Trophoblast cell (in vitro differentiated cells and primary cell): ENCODE data around the gene SNTG2.

Experiments
- DNase-seq, 2 donors: peaks; one replicate each; pipeline ENCODE4 v3.0.0-alpha.2; 2016
- H2AFZ ChIP-seq: 2 replicates; pipeline ENCODE4 v1.6.1; 2013; ENCODE audit warnings: low read length, moderate library complexity, mild to moderate bottlenecking; ENCODE audit not compliant: insufficient read depth, poor library complexity
- H2AK5ac ChIP-seq: 2 replicates; pipeline ENCODE4 v1.6.1; 2013; ENCODE audit warnings: mild to moderate bottlenecking, low read length
- H2BK120ac ChIP-seq: 2 replicates; pipeline ENCODE4 v1.6.1; 2013; ENCODE audit warnings: low read length, mild to moderate bottlenecking, moderate library complexity; ENCODE audit not compliant: insufficient read depth, poor library complexity
- H2BK12ac ChIP-seq: 2 replicates; pipeline ENCODE4 v1.6.1; 2013; ENCODE audit warnings: mild to moderate bottlenecking, low read length, moderate library complexity
- H2BK5ac ChIP-seq: 2 replicates; pipeline ENCODE4 v1.6.1; 2013; ENCODE audit warnings: low read length, low read depth, moderate library complexity, mild to moderate bottlenecking; ENCODE audit not compliant: poor library complexity
- H3K14ac ChIP-seq: 2 replicates; pipeline ENCODE4 v1.6.1; 2013; ENCODE audit warnings: mild to moderate bottlenecking, low read length
- H3K18ac ChIP-seq: 2 replicates; pipeline ENCODE4 v1.6.1; 2013; ENCODE audit warnings: mild to moderate bottlenecking, low read length
- H3K23ac ChIP-seq: 2 replicates; pipeline ENCODE4 v1.6.1; 2013; ENCODE audit warnings: low read length
- H3K27ac ChIP-seq: 2 replicates; pipeline ENCODE4 v1.5.1; 2013; ENCODE audit warnings: low read depth, mild to moderate bottlenecking, inconsistent platforms, low read length, moderate library complexity
- H3K27me3 ChIP-seq: 2 replicates; pipeline ENCODE4 v1.6.1; 2013; ENCODE audit warnings: inconsistent platforms, mild to moderate bottlenecking, low read length, moderate library complexity; ENCODE audit not compliant: insufficient read depth
- H3K36me3 ChIP-seq, 2 experiments: 1 replicate in 1 of 2; 2 replicates in 1 of 2; pipeline ENCODE4 v1.6.1; 2013; ENCODE audit warnings: low read length in 2 of 2, mild to moderate bottlenecking in 2 of 2, moderate library complexity in 1 of 2; ENCODE audit not compliant: insufficient read depth in 2 of 2, control insufficient read depth in 1 of 2
- H3K4ac ChIP-seq: 2 replicates; pipeline ENCODE4 v1.6.1; 2013; ENCODE audit warnings: low read depth, mild to moderate bottlenecking, low read length, moderate library complexity
- H3K4me1 ChIP-seq, 2 experiments: 1 replicate in 1 of 2; 2 replicates in 1 of 2; pipeline ENCODE4 v1.6.1; 2013; ENCODE audit warnings: low read length in 2 of 2, mild to moderate bottlenecking in 2 of 2, moderate library complexity in 1 of 2; ENCODE audit not compliant: insufficient read depth in 2 of 2, control insufficient read depth in 1 of 2
- H3K4me2 ChIP-seq: 2 replicates; pipeline ENCODE4 v1.6.1; 2013; ENCODE audit warnings: inconsistent platforms, mild to moderate bottlenecking, low read length, moderate library complexity
- H3K4me3 ChIP-seq: 2 replicates; pipeline ENCODE4 v1.5.1; 2013; ENCODE audit warnings: mild to moderate bottlenecking, low read depth, low read length, inconsistent platforms
- H3K79me1 ChIP-seq: one replicate; pipeline ENCODE4 v1.6.1; 2013; ENCODE audit warnings: low read length
- H3K79me2 ChIP-seq: 2 replicates; pipeline ENCODE4 v1.6.1; 2013; ENCODE audit warnings: low read length, mild to moderate bottlenecking; ENCODE audit not compliant: control insufficient read depth, insufficient read depth, poor library complexity
- H3K9ac ChIP-seq: 2 replicates; pipeline ENCODE4 v1.6.1; 2013; ENCODE audit warnings: mild to moderate bottlenecking, low read length
- H3K9me3 ChIP-seq: 2 replicates; pipeline ENCODE4 v1.6.1; 2013; ENCODE audit warnings: low read depth, mild to moderate bottlenecking, control low read depth, inconsistent platforms, low read length; ENCODE audit not compliant: insufficient read depth
- H4K12ac ChIP-seq: 2 replicates; pipeline ENCODE4 v1.6.1; 2013; ENCODE audit warnings: low read depth, mild to moderate bottlenecking, low read length, moderate library complexity
- H4K8ac ChIP-seq: 2 replicates; pipeline ENCODE4 v1.6.1; 2013; ENCODE audit warnings: low read depth, mild to moderate bottlenecking, low read length, moderate library complexity
- H4K91ac ChIP-seq: one replicate; pipeline ENCODE4 v1.6.1; 2013; ENCODE audit warnings: low read depth, mild to moderate bottlenecking, low read length, moderate library complexity
- WGBS: extraction: QIAGEN DNeasy Blood & Tissue Kit; methylation state at CpG from one replicate; pipeline ENCODE4 v1.1.7; 2013; ENCODE audit warnings: missing lambda C conversion rate; ENCODE audit not compliant: insufficient read length, insufficient coverage; ENCODE audit errors: extremely low coverage; 5-methylcytosine and 5-hydroxymethylcytosine counted together

Gene SNTG2

GRCh38 chr2:946073-946948, 4.3 kb upstream of the SNTG2 start:
- DNase-seq = no peak
- no peak overlapping the region for H4K12ac ChIP-seq
- no peaks in the 10 kb centered on the region for H3K36me3 ChIP-seq
- no peak overlapping the region for H3K4me2 ChIP-seq
- no peak overlapping the region for H2AFZ ChIP-seq
- H3K18ac ChIP-seq = no peak overlapping the region
- H4K8ac ChIP-seq = no peak overlapping the region
- no peak overlapping the region for H2BK5ac ChIP-seq
- H3K23ac ChIP-seq = no peak overlapping the region
- H3K27ac ChIP-seq = no peak overlapping the region
- H3K27me3 ChIP-seq = peaks cover 20% of the 10 kb centered on the region
- no peak overlapping the region for H3K9ac ChIP-seq
- no peak overlapping the region for H2AK5ac ChIP-seq
- H3K79me1 ChIP-seq = no peaks in the 10 kb centered on the region
- H3K14ac ChIP-seq = no peak overlapping the region
- no peak overlapping the region for H3K4ac ChIP-seq
- H3K79me2 ChIP-seq = no peaks in the 10 kb centered on the region
- H3K9me3 ChIP-seq = peaks cover 3% of the 10 kb centered on the region
- H2BK120ac ChIP-seq = no peak overlapping the region
- H3K4me1 ChIP-seq = peaks cover 3 to 5% of the 10 kb centered on the region in 2 experiments
- H2BK12ac ChIP-seq = no peak overlapping the region
- H3K4me3 ChIP-seq = no peak overlapping the region
- WGBS = no CpG with 5 or more reads among the region's 6 CpGs
- H4K91ac ChIP-seq = no peak overlapping the region

DNA sequence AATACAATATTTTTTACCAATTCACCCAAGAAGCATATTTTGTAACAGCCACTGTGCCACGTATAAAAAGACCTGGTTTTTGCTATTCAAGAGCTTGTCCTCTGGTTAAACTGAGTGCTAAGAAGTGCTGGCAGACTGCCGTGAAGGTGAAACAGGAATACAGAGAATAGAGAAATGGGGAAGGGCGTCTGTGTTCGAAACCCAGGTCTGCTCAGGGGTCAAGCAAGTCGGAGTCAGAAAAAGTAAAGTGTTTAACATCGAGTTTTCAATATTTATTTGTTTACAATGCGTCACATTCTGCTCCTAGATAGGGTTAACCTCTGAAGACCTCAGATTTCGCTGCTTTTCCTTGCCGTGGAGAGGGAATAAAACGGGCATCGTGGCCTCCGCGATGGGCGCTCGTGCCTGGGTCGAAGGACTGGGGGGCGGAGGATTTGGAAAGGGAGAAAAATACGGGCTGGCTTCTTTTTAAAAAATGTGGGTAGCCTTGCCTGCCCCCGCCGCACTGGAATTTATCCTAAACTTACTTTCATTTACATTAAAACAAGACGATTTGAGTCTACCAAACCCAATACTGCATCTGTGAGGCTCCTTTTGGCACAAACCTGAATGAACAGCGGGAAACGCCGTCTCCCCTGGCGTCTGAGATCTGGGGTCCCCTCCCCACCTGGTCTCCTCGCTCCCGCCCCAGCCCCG, 1.1 kb upstream of the SNTG2 start:
- Histone ChIP-seq H2AFZ (peak overlapping the region; percentile 17), H3K4me3 (no peak overlapping the region), H3K4me2 (peak overlapping the region; percentile 51), H3K9ac (no peak overlapping the region), H2BK12ac (no peak overlapping the region), H3K18ac (no peak overlapping the region), H3K79me1 (no peaks in the 10 kb centered on the region), H3K14ac (no peak overlapping the region), H3K4ac (no peak overlapping the region), H3K4me1 (peaks cover 3 to 5% of the 10 kb centered on the region in 2 experiments), H3K9me3 (no peaks in the 10 kb centered on the region), H3K79me2 (no peaks in the 10 kb centered on the region), H2AK5ac (no peak overlapping the region), H2BK5ac (no peak overlapping the region), H4K12ac (no peak overlapping the region), H3K27ac (no peak overlapping the region), H3K27me3 (peaks cover 25% of the 10 kb centered on the region), H3K36me3 (no peaks in the 10 kb centered on the region), H3K23ac (no peak overlapping the region), H2BK120ac (no peak overlapping the region), H4K8ac (no peak overlapping the region), H4K91ac (no peak overlapping the region)
- no peak for DNase-seq
- WGBS = no CpG with 5 or more reads among the region's 28 CpGs

DNA sequence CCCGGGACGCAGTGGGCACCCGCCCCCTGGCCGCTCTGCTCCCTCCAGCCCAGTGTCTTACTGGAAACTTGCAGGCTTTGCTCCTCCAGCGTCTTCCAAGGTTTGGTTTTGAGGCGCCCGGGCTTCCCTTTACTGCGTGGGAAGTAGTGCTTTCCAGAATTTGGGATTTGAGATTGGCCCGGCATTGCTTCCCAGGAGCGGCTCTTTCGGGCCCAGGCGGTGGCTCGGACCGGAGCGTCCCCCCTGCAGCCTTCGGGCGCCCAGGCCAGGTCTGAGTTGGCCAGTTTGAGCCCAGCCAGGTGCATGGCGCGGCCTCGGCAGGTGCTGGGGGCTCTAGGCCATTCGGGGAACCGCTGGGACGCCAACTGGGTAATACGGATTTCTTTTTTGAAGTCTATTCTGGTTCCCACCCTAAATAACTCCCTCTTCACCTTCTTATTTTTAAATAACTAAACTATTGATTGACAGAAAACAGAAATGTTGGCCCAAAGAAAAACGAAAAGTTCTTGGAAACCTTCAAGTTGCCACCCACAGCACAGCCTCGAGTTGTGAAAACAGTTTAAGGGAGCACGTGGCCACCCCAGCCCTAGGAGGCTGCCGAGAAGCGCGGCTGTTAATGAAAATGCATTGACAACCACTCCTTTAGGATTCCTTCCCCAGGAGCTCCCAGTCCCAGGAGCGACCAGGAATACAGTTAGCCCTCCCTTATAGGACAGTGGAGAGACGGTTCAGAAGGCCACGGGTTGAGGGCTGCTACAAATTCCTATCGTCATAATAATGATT, 766 bp downstream of the SNTG2 start:
- no peaks in the 10 kb centered on the region for H3K36me3 ChIP-seq
- H3K79me2 ChIP-seq = no peaks in the 10 kb centered on the region
- H3K9me3 ChIP-seq = no peaks in the 10 kb centered on the region
- no peaks in the 10 kb centered on the region for H3K79me1 ChIP-seq
- no peak overlapping the region for H2BK5ac ChIP-seq
- no peak overlapping the region for H3K23ac ChIP-seq
- H3K4me2 ChIP-seq = peak overlapping the region; percentile 51
- H3K4me1 ChIP-seq = peaks cover 3 to 5% of the 10 kb centered on the region in 2 experiments
- H2AK5ac ChIP-seq = no peak overlapping the region
- H4K12ac ChIP-seq = no peak overlapping the region
- H3K4ac ChIP-seq = no peak overlapping the region
- H3K18ac ChIP-seq = no peak overlapping the region
- H3K14ac ChIP-seq = no peak overlapping the region
- no peak overlapping the region for H2AFZ ChIP-seq
- no peak overlapping the region for H4K91ac ChIP-seq
- no CpG with 5 or more reads among the region's 34 CpGs for whole genome bisulfite sequencing
- no peak overlapping the region for H3K27ac ChIP-seq
- H2BK120ac ChIP-seq = no peak overlapping the region
- no peak overlapping the region for H4K8ac ChIP-seq
- H3K27me3 ChIP-seq = peaks cover 25% of the 10 kb centered on the region
- H2BK12ac ChIP-seq = no peak overlapping the region
- DNase-seq = no peak
- H3K9ac ChIP-seq = no peak overlapping the region
- H3K4me3 ChIP-seq = peak overlapping the region; percentile 41

- Histone ChIP-seq H2AK5ac (no peak overlapping the region), H3K4me3 (no peak overlapping the region), H3K14ac (no peak overlapping the region), H3K4ac (no peak overlapping the region), H3K4me2 (no peak overlapping the region), H3K18ac (no peak overlapping the region), H4K91ac (no peak overlapping the region), H2AFZ (no peak overlapping the region), H2BK12ac (no peak overlapping the region), H3K9ac (no peak overlapping the region), H3K23ac (no peak overlapping the region), H4K12ac (no peak overlapping the region), H2BK120ac (no peak overlapping the region), H3K27ac (no peak overlapping the region), H3K36me3 (no peaks in the 10 kb centered on the region), H3K9me3 (no peaks in the 10 kb centered on the region), H3K27me3 (peaks cover 25% of the 10 kb centered on the region), H3K79me1 (no peaks in the 10 kb centered on the region), H2BK5ac (no peak overlapping the region), H3K4me1 (peaks cover 3 to 5% of the 10 kb centered on the region in 2 experiments), H4K8ac (no peak overlapping the region), H3K79me2 (no peaks in the 10 kb centered on the region)
- WGBS = no CpG with 5 or more reads among the region's 2 CpGs
- DNase-seq = no peak
Observed at GRCh38 chr2:953408-953807, 2.8 kb downstream of the SNTG2 start.
